Nephron (organoid): ENCODE data around the gene KCNQ5.

ENCODE experiments used
- H3K27ac Mint-ChIP-seq, 3 experiments: 2 replicates each; pipeline ENCODE4 v1.8.0; 2020; ENCODE audit warnings: mixed read lengths in 3 of 3, mild to moderate bottlenecking in 2 of 3, moderate library complexity in 1 of 3
- H3K27me3 Mint-ChIP-seq: 2 replicates; pipeline ENCODE4 v1.8.0; 2021; ENCODE audit warnings: low read depth, mild to moderate bottlenecking, moderate library complexity, mixed read lengths
- H3K36me3 Mint-ChIP-seq: 2 replicates; pipeline ENCODE4 v1.8.0; 2020; ENCODE audit warnings: low read depth, mixed read lengths
- H3K4me1 Mint-ChIP-seq: 2 replicates; pipeline ENCODE4 v1.8.0; 2020; ENCODE audit warnings: mixed read lengths
- H3K4me3 Mint-ChIP-seq, 3 experiments: 2 replicates each; pipeline ENCODE4 v1.8.0; 2020; ENCODE audit warnings: mild to moderate bottlenecking in 3 of 3, mixed read lengths in 3 of 3, moderate library complexity in 2 of 3
- H3K9me3 Mint-ChIP-seq: 2 replicates; pipeline ENCODE4 v1.8.0; 2020; ENCODE audit warnings: mixed read lengths
- CTCF ChIP-seq, 3 experiments: fragments of 200-600 bp; sonication (generic); IDR thresholded peaks; one replicate each; pipeline ENCODE4 v1.5.0; 2021; ENCODE audit warnings: antibody characterized with exemption in 3 of 3; ENCODE audit not compliant: unreplicated experiment in 3 of 3

Gene KCNQ5

GRCh38 chr6:73002588-73002987 is 380.7 kb downstream of the KCNQ5 start:
- H3K27ac Mint-ChIP-seq = no peak overlapping the region
- no peaks in the 10 kb centered on the region for H3K36me3 Mint-ChIP-seq
- no peaks in the 10 kb centered on the region for H3K4me1 Mint-ChIP-seq
- no peaks in the 10 kb centered on the region for H3K27me3 Mint-ChIP-seq
- H3K4me3 Mint-ChIP-seq = no peak overlapping the region
- no peak for TF ChIP-seq CTCF (IDR thresholded peaks at IDR 0.05; ENCODE audit: unreplicated experiment in 3 of 3)
- no peaks in the 10 kb centered on the region for H3K9me3 Mint-ChIP-seq

DNA sequence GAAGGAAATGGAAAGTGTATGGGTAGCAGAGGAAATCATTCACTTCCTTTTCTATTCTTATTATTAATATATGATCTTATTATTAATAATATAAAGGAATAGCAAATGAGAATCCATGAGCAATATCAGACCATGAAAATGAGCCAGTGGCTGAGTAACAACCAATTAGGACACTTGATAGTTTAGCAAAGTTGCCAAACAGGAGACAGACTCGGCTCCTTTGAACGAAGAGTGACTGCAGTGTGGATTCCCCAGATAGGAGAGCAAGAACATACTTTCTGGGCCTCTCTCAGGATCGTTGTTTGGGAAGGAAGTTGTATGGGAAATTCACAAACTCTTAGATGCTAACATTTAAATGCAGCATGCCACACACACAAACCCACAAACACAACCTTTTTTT is 381.4 kb downstream of the KCNQ5 start:
- Mint-ChIP-seq H3K27ac (no peak overlapping the region), H3K4me3 (no peak overlapping the region), H3K4me1 (no peaks in the 10 kb centered on the region), H3K27me3 (no peaks in the 10 kb centered on the region), H3K9me3 (no peaks in the 10 kb centered on the region), H3K36me3 (no peaks in the 10 kb centered on the region)
- no peak for TF ChIP-seq CTCF (IDR thresholded peaks at IDR 0.05; ENCODE audit: unreplicated experiment in 3 of 3)

- H3K4me3 Mint-ChIP-seq = no peak overlapping the region
- H3K36me3 Mint-ChIP-seq = no peaks in the 10 kb centered on the region
- no peak overlapping the region for H3K27ac Mint-ChIP-seq
- H3K9me3 Mint-ChIP-seq = no peaks in the 10 kb centered on the region
- H3K4me1 Mint-ChIP-seq = no peaks in the 10 kb centered on the region
- no peaks in the 10 kb centered on the region for H3K27me3 Mint-ChIP-seq
- no peak for TF ChIP-seq CTCF (IDR thresholded peaks at IDR 0.05; ENCODE audit: unreplicated experiment in 3 of 3)
Observed at GRCh38 chr6:73004231-73004630, 382.4 kb downstream of the KCNQ5 start.

GRCh38 chr6:73004861-73005260 is 383.0 kb downstream of the KCNQ5 start:
- Mint-ChIP-seq H3K4me1 (no peaks in the 10 kb centered on the region), H3K27ac (no peak overlapping the region), H3K4me3 (no peak overlapping the region), H3K27me3 (no peaks in the 10 kb centered on the region), H3K9me3 (no peaks in the 10 kb centered on the region), H3K36me3 (no peaks in the 10 kb centered on the region)
- no peak for TF ChIP-seq CTCF (IDR thresholded peaks at IDR 0.05; ENCODE audit: unreplicated experiment in 3 of 3)

- H3K4me3 Mint-ChIP-seq = no peak overlapping the region
Observed at GRCh38 chr6:73006146-73006545, 384.3 kb downstream of the KCNQ5 start.

More at GRCh38 chr6:73006146-73006545, 384.3 kb downstream of the KCNQ5 start:
- Mint-ChIP-seq H3K27me3 (no peaks in the 10 kb centered on the region), H3K9me3 (no peaks in the 10 kb centered on the region), H3K4me1 (no peaks in the 10 kb centered on the region), H3K27ac (no peak overlapping the region), H3K36me3 (no peaks in the 10 kb centered on the region)
- no peak for TF ChIP-seq CTCF (IDR thresholded peaks at IDR 0.05; ENCODE audit: unreplicated experiment in 3 of 3)
